EH (cell line): ENCODE data around the gene RASGEF1B.
A peak's percentile ranks its signal among the peaks of the same experiment; 100 is the strongest.
"Not testable (repeated sequence)": the region's sequence is repeated elsewhere in the genome, so short reads cannot be mapped to it uniquely, and the experiment has no call there.

Experiments
- DNase-seq: peaks from one replicate; pipeline ENCODE4 v3.0.0-alpha.2; 2015; ENCODE audit warnings: low read depth

Gene RASGEF1B

GRCh38 chr4:81498046-81498445 lies 26.3 kb upstream of the RASGEF1B start:
- no peak for DNase-seq

GRCh38 chr4:81495345-81495744 lies 23.6 kb upstream of the RASGEF1B start:
- no peak for DNase-seq

GRCh38 chr4:81494031-81494431 lies 22.3 kb upstream of the RASGEF1B start:
- DNase-seq, result no peak

DNA sequence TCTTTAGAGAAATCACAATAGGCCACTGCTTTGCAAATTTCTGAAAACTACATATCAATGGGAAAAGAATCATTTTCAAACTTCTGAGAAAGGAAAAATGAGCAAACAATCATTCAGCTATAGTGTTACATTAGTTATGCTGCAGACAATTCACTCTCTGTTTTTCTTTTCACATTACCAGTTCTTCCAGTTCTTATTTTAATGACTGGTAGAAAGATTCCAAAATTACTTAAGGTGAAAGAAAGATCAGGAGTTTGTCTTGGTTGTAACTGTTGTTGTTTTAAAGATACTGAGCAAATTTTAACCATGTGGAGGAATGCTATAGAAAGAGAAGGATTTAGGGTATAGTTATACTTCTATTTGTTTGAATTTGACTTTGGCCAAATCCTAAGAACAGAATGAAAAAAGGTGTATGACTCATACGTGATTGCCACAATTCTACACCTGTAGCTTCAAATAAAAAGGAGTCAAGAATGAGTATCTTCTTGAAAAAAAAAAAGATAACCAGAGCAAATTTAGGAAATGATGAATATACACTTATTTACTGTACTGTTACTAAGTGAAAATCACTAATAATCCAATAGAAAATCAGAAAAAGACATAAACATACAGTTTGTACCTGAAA lies 21.0 kb upstream of the RASGEF1B start:
- DNase-seq, result no peak

DNA sequence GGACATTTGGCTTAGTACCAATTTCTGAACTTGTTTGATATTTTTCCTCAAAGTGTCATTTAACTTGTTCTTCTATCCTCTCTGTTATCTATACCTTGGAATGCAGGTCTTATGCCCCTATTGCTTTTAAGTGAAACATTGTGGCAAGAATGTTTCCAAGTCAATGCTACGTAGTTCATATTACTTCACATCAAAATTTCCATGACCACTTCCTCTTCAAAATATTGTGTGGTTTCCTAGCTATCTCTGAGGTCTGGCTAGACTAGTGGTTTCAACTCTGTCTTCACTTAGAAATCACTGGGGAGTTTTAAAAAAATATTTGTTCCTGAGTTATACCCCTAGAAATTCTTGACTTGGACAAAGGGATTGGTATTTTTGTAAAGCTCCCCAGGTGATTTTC lies 20.2 kb upstream of the RASGEF1B start:
- DNase-seq, result no peak

DNA sequence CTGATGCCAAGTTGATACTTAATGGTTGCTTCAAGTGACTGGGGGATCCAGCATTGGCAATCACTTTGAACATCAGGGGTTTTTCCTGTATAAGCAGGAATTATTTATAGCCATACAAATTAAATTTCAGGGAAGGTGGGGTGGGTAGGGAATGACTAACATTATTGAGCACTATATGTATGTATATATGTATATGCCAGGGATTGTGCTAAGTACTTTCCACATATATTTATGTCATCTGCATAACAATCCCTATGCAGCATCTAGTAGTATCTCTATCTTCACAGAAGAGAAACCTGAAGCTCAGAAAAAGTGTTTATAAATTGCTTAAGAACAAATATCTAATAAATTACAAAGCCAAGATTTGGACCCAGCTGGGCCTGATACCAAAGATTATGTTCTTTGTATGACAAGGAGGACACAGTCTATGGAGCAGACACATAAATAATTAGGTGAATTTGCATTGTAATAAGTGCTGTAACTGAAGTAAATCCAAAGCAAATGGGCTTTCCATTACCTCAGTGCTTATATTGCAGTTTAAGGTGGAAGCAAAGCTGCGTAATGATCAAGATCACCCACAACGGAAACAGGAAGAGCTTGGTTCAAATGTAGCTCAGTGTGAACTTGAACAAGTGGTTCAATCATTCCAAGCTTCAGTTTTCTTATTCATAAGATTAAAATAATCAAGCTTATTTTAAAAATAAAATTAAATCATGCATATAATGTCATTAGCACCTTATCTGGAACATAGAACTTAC lies 18.9 kb upstream of the RASGEF1B start:
- DNase-seq, result no peak

DNA sequence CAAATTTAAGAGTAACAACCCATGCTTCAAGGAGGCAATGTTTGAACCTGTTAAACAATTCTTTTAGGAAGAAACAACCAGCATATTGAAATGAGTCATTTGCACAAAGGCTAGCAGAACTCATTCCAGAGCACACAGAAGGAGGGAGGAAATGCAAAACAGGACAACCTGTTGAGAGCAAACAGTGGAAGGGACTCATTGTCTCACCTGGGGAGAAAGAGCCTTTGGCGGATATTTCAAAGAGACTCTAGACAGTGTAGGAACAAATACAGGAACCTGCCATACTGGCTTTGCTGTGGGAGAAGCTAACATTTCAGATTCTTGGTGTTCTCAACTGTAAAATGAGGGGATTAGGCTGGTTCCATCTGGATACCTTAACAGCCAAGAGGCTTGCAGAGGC lies 14.8 kb upstream of the RASGEF1B start:
- DNase-seq, result no peak

GRCh38 chr4:81485310-81485980 lies 13.7 kb upstream of the RASGEF1B start:
- no peak for DNase-seq

- DNase-seq, result no peak
Observed at GRCh38 chr4:81482326-81482725, 10.6 kb upstream of the RASGEF1B start.

- no peak for DNase-seq
Observed at GRCh38 chr4:81481151-81481550, 9.4 kb upstream of the RASGEF1B start.

- not testable (repeated sequence) for DNase-seq
Observed at GRCh38 chr4:81479573-81479972, 7.9 kb upstream of the RASGEF1B start.

GRCh38 chr4:81473331-81474265 lies 1.9 kb upstream of the RASGEF1B start:
- peak; percentile 9 for DNase-seq

GRCh38 chr4:81472281-81473182 lies 825 bp upstream of the RASGEF1B start:
- peak; percentile 11 for DNase-seq

- DNase-seq, result no peak
Observed at GRCh38 chr4:81471298-81471587, 464 bp downstream of the RASGEF1B start.

DNA sequence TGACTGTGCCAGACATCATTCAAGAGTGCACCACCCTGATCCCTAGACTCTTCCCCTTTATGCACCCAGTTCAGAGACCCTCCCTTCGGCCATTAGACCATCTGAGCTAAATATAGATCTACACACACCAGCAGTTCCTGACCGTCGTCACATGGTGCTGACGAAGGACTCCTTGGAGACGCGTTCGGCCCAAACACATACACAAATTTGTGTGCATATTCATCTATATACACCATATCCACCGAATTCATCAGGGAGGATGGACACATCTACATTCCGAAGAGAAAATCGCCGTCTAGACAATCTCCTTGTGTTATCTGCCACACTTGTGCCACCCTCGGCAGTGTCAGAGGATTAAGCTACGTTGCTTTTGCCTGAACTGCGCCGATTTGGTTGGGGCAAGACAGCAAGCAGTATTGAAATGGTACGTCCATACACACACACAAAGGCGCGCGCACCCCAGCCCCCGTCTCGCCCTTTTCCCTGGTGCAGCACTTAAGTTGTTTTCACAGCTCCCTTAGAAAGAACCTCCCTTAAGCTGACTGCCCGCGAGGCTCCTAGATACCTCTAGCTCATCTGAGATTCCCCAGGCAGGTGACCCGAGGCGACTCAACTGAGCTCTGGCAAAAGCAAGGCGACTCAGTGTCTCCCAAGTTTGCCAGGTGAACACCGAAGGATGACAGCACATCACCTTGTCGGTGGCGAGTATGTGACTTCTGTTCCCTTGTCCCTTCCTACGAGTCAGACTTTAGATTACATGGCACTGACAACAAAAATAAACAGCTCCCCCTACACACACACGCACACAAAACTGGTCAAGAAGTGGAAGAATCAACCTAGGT lies 1.0 kb downstream of the RASGEF1B start:
- no peak for DNase-seq

DNA sequence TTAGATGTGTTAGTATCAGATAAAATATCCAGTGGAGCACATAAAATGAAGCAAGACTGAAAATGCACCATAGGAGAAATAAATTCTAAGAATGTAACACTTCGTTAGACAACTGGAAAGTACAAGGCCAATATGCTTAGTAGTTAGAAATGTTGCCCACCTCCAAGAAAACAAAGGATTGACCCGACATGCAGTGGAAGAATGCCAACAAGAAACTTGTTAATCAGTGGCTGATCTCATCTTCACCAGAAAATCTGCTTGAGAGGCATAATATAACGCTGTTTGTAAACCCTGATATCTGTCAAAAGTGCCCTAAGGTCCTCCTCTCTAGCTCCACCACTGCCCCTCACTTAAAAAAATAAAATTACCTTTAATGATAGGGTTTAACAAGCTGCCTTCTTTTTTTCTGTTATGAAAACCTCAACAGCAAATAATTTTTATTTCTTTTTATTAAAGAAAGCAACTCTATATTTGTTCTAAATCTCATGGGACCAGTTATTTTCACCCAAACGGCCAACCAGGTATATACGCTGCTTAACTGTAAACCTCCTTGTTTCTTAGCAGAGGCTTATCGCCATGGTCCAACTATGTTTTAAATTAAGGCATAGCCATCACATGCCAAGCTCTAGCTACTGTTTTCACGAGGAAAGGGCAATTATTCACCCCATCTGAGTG lies 1.8 kb downstream of the RASGEF1B start:
- DNase-seq, result no peak

DNA sequence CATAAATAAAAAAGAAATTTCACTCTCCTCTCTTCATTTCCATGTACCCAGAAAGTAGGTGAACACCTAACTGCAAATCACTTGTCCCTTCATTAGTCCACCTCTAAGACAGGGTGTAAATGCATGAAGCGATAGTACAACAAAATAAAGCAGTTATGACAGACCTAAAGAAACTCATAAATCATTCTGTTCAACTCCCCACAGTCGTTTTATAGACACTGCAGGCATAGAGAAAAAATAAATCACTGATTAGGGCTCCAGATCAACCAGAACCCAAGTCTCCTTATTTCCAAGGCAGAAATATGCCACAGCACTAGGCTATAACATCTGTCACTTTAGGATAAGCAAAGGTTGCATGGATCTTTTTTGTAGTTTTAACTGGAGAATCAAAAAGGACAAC lies 3.0 kb downstream of the RASGEF1B start:
- no peak for DNase-seq

DNA sequence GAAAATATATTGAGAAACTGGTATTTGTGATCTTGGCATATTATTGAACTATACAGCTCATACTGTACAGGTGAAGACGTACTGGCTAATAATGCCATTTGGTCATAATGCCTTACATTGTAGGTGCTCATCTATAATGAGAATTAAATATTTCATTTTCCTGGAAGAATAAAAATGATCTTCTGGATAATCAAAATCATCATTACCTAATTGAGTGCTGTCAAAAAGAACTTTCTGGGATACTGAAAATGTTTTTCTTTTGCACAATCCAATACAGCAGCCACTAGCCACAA lies 4.1 kb downstream of the RASGEF1B start:
- no peak for DNase-seq

DNA sequence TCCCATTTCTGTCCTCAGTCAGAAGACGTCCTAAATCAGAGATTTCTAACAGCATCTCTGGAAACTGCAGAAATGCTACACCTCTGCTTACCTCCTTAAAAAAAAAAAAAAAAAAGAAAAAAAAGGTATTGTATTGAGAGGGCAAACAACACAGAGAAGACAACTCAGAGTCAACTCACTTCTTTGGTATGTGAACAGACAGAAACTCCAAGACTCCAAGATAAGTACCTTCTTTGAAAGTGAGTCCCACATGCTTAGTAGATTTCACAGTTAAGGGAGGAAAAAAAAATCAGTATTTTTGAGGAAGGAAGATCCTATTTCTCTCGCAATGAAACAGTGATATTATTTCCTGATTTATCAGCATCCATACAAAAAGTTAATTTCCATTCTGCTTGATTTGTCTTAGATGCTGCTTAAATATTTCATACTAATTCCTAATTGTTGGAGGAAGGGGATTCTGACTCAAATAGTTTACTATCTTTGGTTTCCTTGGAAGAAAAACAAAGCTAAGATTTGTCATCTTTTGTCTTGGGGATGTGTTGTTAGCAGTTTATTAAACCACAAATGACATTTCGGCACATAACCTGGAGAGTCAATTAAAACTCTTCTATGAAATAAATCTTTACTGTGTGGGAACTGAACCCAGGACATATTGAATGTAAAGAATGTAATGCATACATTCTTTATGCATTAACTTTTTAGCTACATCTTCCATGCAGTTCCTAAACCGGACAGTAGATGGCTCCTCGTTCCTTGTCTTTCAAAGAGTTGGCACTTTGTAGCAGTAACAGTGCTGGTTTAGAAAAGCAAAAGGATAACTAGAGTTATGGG lies 4.7 kb downstream of the RASGEF1B start:
- peak; percentile 64 for DNase-seq
